Left ventricle myocardium inferior (tissue), 1 donor: ENCODE results near the gene PCSK6. TPM values are rescaled to one million over a fixed set of nuclear protein-coding genes. Genes with fewer than 3 reads are reported as not detected.
"Not testable (repeated sequence)": the region's sequence is repeated elsewhere in the genome, so short reads cannot be mapped to it uniquely, and the experiment has no call there.

Experiments
- DNase-seq: peaks from one replicate; pipeline ENCODE4 v3.0.0-alpha.2; 2020
- H3K27ac ChIP-seq: fragments of 200-600 bp; replicated peaks from 2 replicates; pipeline ENCODE4 v1.8.0; 2021
- H3K27me3 ChIP-seq: fragments of 200-600 bp; 2 replicates; pipeline ENCODE4 v1.8.0; 2021; ENCODE audit warnings: low read depth
- H3K36me3 ChIP-seq: fragments of 200-600 bp; 2 replicates; pipeline ENCODE4 v1.8.0; 2021
- H3K4me1 ChIP-seq: fragments of 200-600 bp; 2 replicates; pipeline ENCODE4 v1.8.0; 2021
- H3K4me3 ChIP-seq: fragments of 200-600 bp; 2 replicates; pipeline ENCODE4 v1.8.0; 2021; ENCODE audit warnings: mild to moderate bottlenecking, moderate library complexity
- H3K9me3 ChIP-seq: fragments of 200-600 bp; replicated peaks from 2 replicates; pipeline ENCODE4 v1.8.0; 2021
- intact Hi-C: fragments of 100-400 bp; cut with micrococcal nuclease; formaldehyde crosslinking; loops from one replicate; pipeline ENCODE4 v1.11.0; 2022
- total RNA-seq: library from RNA; stranded (reverse); fragmentation: NEBNext Ultra II Directional; extraction: Animal tissue kit (Norgen Biotek cat#: 25700); gene quantifications from one replicate; pipeline ENCODE4 v1.2.1, GENCODE V29; 2021
- TF ChIP-seq, protein P1 (sequence below): fragments of 200-600 bp; IDR thresholded peaks from 2 replicates; pipeline ENCODE4 v1.8.0; 2021; ENCODE audit warnings: antibody characterized with exemption, mild to moderate bottlenecking, borderline replicate concordance
- donor health status: DM: no; HTN: yes; CAD: no; lungs with severe emphysema.

The PCSK6 gene
- total RNA-seq, 1 donor from 2014 or later, result 28.6 TPM

DNA sequence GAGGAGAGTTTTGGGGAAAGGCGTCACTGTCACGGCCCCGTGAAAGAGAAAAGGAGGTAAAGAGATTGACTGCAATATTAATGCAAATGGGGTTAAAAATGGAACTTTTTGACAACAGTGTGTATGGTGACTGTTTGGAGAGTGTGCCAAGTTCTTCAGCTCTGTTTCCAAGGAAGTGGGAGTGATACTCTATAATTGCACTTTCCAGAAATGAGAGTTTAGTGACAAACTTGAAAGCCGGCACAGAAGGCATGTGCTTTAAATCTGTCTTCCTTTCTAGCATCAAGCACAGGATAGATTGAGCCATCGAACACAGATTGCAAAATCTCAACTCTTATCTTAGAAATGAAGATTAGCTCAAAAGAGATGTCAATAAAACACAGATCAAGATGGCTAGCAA lies 142.6 kb downstream of the PCSK6 start:
- Histone ChIP-seq H3K4me1 (peaks cover 29% of the 10 kb centered on the region), H3K27ac (no peak overlapping the region), H3K36me3 (no peaks in the 10 kb centered on the region), H3K9me3 (no peaks in the 10 kb centered on the region), H3K4me3 (no peak overlapping the region), H3K27me3 (no peaks in the 10 kb centered on the region)
- intact Hi-C loops, result no loop called here
- TF ChIP-seq, protein P1, sequence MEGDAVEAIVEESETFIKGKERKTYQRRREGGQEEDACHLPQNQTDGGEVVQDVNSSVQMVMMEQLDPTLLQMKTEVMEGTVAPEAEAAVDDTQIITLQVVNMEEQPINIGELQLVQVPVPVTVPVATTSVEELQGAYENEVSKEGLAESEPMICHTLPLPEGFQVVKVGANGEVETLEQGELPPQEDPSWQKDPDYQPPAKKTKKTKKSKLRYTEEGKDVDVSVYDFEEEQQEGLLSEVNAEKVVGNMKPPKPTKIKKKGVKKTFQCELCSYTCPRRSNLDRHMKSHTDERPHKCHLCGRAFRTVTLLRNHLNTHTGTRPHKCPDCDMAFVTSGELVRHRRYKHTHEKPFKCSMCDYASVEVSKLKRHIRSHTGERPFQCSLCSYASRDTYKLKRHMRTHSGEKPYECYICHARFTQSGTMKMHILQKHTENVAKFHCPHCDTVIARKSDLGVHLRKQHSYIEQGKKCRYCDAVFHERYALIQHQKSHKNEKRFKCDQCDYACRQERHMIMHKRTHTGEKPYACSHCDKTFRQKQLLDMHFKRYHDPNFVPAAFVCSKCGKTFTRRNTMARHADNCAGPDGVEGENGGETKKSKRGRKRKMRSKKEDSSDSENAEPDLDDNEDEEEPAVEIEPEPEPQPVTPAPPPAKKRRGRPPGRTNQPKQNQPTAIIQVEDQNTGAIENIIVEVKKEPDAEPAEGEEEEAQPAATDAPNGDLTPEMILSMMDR, result no peak
- no peak for DNase-seq

DNA sequence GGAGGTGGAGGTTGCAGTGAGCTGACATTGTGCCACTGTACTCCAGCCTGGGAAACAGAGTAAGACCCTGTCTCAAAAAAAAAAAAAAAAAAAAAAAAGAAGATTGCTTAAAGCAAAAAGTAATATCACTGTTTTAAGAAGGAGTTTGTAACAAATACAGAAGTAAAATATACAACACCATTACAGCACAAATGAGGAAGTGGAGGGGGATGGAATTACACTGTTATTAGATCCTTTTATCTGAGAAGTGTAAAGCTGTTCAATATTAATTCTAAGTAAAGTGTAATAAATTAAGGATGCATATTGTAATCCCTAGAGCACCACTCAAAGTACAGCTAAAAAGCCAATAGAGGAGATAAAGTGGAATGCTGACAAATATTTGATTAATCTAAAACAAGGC lies 147.5 kb downstream of the PCSK6 start:
- H3K4me1 ChIP-seq, result peaks cover 3% of the 10 kb centered on the region
- intact Hi-C loops, result no loop called here
- H3K27me3 ChIP-seq, result no peaks in the 10 kb centered on the region
- no peak overlapping the region for H3K4me3 ChIP-seq
- no peak for DNase-seq
- TF ChIP-seq, protein P1, result no peak
- no peaks in the 10 kb centered on the region for H3K36me3 ChIP-seq
- no peaks in the 10 kb centered on the region for H3K9me3 ChIP-seq
- H3K27ac ChIP-seq, result no peak overlapping the region

- Histone ChIP-seq H3K9me3 (peaks cover 4% of the 10 kb centered on the region), H3K4me1 (peaks cover 5% of the 10 kb centered on the region), H3K27ac (no peak overlapping the region), H3K27me3 (no peaks in the 10 kb centered on the region), H3K36me3 (no peaks in the 10 kb centered on the region), H3K4me3 (no peak overlapping the region)
- no peak for DNase-seq
- TF ChIP-seq, protein P1, result no peak
- intact Hi-C loops, result no loop called here
These were observed 150.9 kb downstream of the PCSK6 start for GRCh38 chr15:101338502-101339057.

DNA sequence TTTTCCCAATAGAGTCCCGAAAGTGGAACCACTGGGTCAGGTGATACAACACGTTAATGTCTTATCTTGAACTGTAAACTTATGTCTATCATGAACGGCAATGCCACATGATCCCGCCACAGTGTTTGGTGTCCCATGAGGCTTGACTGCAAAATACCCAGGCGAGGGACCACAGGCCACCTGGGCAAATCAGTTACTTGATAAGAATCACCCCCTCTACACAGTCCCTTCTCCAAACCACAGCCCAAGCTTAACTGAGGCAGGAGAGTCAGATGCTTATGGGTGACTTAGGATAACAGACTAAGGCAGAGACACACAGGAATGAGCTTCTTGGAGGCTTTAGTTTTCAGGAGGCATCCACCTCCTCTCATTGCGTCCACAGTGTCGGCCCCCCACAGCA lies 151.5 kb downstream of the PCSK6 start:
- no peaks in the 10 kb centered on the region for H3K27me3 ChIP-seq
- peaks cover 4% of the 10 kb centered on the region for H3K9me3 ChIP-seq
- intact Hi-C loops, result no loop called here
- H3K4me3 ChIP-seq, result no peak overlapping the region
- no peak for DNase-seq
- H3K27ac ChIP-seq, result no peak overlapping the region
- no peaks in the 10 kb centered on the region for H3K36me3 ChIP-seq
- TF ChIP-seq, protein P1, result no peak
- H3K4me1 ChIP-seq, result peaks cover 5% of the 10 kb centered on the region

DNA sequence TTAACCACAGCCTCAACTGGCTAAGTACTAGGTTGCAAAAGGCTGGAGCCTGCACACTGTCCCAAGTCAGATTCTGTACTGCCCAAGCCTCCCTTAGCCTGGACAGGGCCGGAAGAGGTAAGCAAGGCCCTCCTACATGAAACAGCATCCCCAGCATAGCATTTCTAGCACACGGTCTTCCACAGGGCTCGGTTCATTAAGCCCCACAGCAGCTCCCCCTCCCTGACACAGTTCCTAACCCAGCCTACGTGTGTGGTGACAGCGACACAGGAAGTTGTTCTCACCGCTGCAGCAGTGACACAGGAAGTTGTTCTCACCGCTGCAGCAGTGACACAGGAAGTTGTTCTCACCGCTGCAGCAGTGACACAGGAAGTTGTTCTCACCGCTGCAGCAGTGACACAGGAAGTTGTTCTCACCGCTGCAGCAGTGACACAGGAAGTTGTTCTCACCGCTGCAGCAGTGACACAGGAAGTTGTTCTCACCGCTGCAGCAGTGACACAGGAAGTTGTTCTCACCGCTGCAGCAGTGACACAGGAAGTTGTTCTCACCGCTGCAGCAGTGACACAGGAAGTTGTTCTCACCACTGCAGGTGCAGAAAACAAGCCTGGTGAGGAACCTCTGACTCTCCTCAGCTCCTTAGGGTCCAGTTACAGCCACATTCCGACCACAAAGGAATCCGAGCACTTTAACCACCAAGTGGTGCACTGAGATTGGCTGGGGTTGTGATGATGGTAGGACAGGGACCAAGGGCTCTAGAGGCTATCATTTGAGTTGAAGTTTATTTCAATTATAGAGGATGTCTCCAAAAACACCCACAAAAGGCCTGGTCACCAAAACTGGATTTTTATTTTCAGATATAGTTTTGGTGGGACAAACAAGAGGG lies 155.4 kb downstream of the PCSK6 start:
- H3K4me1 ChIP-seq, DNase-seq, intact Hi-C loops, H3K4me3 ChIP-seq, H3K27ac ChIP-seq, H3K9me3 ChIP-seq, H3K36me3 ChIP-seq, H3K27me3 ChIP-seq: not testable (repeated sequence)

DNA sequence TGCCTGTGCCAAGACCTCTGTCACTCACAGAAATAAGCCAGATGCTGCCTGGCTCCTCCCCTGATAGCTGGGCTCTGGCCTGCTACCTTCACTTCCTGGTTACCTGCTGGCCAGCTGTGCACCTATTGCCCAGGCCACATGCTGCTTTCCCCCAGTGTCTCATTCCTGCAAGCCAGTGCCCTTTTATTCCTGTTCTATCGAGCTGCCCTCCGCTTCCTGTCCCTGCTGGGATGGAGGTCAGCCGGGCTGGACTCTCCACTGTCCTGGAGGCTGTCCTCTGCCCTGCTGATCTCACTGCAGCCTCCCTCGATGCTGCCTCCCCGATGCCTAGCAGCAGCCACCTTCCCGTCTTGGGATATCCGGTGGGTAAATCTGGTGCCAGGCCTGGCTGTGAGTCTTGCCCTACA lies 157.4 kb downstream of the PCSK6 start:
- H3K9me3 ChIP-seq, result peaks cover 4% of the 10 kb centered on the region
- intact Hi-C loops, result no loop called here
- TF ChIP-seq, protein P1, result no peak
- no peak for DNase-seq
- H3K27me3 ChIP-seq, result no peaks in the 10 kb centered on the region
- H3K36me3 ChIP-seq, result peaks cover 11% of the 10 kb centered on the region
- H3K27ac ChIP-seq, result no peak overlapping the region
- H3K4me1 ChIP-seq, result peaks cover 5% of the 10 kb centered on the region
- H3K4me3 ChIP-seq, result no peak overlapping the region
